Measurements from ENCODE around the gene RRM2.
"Not testable (repeated sequence)": the region's sequence is repeated elsewhere in the genome, so short reads cannot be mapped to it uniquely, and the experiment has no call there.

Gene RRM2

DNA sequence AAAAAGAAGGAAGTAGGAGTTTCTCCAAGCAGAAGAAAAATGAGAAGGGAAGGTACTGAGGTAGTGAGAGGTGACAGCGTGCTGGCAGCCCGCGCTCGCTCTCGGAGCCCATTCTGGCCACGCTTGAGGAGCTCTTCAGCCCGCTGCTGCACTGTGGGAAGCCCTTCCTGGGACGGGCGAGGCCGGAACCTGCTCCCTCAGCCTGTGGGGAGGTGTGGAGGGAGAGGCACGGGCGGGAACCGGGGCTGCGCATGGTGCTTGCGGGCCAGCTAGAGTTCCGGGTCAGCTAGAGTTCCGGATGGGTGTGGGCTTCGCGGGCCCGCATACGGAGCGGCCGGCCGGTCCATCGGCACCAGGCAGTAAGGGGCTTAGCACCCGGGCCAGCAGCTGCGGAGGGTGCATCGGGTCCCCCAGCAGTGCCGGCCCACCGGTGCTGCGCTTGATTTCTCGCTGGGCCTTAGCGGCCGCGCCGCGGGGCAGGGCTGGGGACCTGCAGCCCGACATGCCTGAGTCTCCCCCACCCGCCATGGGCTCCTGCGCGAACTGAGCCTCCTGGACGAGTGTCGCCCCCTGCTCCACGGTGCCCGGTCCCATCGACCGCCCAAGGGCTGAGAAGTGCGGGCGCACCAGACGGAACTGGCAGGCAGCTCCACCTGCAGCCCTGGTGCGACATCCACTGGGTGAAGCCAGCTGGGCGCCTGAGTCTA lies 31.2 kb upstream of the RRM2 start:
- no peak for DNase-seq

DNA sequence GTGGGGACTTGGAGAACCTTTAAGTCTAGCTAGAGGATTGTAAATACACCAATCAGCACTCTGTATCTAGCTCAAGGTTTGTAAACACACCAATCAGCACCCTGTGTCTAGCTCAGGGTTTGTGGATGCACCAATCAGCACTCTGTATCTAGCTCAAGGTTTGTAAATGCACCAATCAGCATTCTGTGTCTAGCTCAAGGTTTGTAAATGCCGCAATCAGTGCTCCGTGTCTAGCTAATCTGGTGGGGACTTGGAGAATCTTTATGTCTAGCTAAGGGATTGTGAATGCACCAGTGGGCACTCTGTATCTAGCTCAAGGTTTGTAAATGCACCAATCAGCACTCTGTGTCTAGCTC lies 30.7 kb upstream of the RRM2 start:
- DNase-seq: not testable (repeated sequence)

DNA sequence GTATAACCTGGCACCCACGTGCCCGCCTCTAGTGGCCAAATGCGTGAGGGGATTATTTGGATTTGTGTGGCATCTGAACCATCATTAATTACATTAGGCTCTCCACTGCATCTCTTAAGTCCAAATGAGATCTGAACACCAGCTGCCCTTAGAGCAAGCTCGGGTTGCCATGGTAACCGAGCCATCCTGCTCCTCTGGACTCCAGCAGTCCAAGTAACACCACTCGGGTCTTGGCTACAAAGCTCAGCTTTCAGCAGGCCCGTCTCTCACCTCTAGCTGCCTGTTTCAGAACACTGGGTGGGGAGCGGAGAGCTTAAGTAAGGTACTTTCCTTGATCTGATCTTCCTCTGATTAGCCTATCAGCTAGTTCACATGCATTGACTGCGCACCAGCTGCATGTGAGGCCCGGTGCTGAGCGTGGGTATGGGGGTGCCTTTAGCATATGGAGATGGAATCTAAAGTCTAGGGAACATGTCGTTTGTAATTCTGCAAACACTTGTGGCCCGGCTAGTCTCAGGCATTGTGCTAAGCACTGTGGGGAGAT lies 28.2 kb upstream of the RRM2 start:
- DNase-seq: no peak

DNA sequence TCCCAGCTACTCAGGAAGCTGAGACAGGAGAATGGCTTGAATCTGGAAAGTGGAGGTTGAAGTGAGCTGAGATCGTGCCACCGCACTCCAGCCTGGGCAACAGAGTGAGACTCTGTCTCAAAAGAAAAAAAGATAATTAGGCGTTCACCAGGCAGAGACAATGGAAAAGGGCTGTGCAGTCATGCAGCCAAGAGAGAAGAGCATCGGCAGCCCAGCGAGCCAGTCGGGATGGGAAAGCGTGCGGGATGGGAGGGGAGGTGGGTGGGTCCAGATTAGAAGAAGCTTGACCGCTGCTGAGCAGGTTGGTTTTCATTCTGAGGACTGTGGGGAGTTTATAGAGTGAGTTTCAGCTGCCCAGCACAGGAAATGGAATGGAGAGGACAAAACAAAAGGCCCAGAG lies 27.4 kb upstream of the RRM2 start:
- no peak for DNase-seq

DNA sequence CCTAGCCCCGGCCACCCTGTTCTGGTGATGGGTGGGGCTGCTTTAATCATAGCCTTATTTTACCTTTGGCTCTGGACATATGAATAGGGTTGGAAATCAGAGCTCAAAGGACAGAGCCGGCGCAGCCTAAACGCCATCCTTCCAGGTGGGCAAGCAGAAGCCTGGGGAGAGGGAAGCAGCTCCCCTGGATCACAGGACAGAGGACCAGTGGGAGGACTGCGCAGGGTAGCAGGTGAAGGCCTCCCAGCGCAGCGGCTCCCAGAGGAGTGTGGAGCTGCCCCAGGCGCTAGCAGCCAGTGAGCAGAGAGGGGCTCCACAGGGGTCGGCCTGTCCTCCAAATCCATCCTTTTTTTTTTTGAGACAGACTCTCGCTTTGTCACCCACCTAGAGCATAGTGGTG lies 25.9 kb upstream of the RRM2 start:
- DNase-seq: no peak

DNA sequence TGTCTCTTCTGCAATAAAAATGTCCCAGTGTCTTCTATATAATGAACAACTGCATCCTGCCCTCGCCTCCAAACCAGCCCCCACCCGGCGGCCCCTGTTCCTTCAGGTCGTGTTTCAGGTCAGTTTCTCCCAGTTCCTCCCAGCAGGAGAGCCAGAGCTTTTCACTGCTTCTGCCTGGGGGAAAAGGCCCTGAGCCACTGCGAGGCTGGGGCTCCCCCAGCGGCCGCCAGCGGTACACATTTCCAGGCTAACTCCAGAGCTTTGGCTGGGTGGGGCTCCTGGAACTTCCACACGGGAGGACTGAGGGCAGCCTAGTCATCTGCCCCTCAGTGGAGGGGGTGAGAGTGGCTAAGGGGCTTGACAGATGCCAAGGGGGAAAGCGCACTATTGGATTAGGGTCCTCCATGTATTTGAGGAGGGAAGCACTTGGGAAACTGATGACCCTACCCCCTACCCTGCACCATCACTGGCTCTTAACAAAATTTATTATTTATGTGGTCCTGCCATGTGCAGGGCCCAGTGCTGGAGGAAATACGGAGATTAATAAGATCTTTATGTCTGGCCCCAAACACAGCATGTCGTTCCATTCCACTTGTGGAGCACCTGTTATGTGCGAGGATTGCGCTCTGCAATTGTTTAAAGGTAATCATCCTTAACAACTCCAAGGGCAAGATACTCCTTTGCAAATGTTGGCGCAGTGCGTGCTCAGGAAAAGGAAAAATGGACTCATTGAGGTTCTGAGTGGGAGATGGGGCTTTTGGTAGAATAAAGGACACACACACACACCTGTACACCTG lies 25.0 kb upstream of the RRM2 start:
- peak; percentile 73 for DNase-seq

DNA sequence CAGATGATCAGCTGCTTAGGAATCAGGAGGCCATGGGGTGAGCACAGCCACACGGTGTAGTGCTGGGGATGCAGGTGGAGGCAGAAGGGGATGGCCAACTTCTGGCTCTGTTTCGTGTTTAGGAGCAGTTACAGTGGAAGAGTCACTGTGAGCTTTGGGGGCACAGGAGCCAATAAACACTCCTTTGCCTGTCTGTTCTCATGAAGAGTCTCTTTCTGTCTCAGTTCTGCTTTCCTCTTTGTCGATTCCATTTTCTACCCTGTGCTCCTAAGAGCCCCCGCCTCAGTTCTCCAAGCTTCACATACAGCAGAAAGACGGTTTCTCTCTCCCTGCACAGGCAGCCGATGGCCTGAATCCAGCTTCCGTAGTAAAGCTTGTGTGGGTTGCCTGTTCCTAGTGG lies 21.0 kb upstream of the RRM2 start:
- DNase-seq: no peak

DNA sequence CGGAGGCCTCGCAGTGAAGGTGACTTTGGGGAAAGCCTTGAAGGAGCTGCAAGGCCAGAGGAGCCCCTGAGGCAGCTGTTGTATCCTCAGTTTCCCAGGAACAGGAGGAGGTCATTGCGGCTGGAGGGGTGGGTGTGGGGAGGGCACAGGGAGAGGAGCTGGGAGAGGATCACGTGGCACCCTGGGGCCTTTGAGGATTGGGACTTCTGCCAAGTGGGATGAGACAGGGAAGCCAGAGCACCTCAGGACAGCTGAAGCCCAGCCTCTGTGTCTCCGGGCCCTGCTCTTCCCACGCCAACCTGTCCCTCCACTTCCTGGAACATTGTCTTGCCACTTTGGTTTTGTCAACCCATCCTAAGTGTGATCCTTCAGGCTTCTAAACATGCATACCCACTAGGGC lies 19.4 kb upstream of the RRM2 start:
- DNase-seq: no peak

DNA sequence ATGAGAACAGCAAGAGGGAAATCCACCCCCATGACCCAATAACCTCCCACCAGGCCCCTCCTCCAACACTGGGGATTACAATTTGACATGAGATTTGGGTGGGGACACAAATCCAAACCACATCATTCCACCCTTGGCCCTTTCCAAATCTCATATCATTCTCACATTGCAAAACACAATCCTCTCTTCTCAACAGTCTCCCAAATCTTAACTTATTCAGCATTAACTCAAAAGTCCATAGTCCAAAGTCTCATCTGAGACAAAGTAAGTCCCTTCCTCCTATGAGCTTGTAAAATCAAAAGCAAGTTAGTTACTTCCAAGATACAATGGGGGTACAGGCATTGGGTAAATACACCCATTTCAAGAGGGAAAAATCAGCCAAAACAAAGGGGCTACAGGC lies 17.6 kb upstream of the RRM2 start:
- DNase-seq: not testable (repeated sequence)

DNA sequence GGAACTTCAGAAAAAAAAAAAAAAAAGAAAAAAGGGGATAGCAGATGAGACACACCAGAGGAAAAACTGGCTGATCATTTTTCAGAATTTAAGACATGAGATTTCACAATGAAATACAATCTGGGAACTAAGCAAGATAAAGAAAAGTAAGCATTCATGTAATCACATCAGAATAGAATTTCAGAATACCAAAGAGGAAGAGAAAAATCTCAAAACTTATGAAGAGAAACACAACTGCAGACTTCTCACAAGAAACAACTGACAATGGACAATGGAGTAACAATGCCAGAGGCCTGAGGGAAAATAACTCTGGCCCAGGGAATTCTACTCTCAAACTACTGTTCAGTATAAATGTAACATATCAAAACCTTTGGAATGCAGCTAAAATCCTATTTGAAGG lies 13.2 kb upstream of the RRM2 start:
- no peak for DNase-seq

DNA sequence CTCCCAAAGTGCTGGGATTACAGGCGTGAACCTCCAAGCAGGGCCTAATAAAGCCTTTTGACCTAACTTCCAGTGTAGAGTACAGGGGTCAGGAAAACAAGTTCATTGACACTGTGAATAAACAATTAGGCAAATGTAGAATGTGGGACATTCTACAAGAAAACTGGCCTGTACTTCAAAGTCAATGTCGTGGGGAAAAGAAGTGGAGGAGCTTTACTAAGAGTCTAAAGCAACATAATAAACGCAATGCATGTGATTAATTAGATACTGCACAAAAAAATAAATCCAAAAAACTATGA lies 3.6 kb upstream of the RRM2 start:
- no peak for DNase-seq

DNA sequence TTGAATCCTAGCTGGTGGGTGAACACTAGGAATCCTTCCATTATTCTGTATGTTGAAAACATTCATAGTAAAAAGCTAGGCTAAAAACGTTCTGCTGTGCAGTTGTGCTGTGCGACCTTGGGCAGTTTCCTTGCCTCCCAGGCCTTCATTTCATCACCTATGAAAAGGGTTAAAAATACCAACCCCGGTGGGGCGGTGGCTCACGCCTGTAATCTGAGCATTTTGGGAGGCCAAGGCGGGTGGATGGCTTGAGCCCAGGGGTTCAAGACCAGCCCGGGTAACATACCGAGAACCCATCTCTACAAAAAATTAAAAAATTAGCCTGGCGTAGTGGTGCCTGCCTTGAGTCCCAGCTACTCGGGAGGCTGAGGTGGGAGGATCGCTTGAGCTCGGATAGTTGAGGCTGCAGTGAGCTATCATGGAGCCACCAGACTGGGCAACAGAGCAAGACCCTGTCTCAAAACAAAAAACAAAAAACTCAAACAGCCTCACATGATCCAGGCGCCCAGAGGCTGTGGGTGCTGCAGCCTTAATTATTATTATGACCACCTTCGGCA lies 2.9 kb upstream of the RRM2 start:
- DNase-seq: no peak

DNA sequence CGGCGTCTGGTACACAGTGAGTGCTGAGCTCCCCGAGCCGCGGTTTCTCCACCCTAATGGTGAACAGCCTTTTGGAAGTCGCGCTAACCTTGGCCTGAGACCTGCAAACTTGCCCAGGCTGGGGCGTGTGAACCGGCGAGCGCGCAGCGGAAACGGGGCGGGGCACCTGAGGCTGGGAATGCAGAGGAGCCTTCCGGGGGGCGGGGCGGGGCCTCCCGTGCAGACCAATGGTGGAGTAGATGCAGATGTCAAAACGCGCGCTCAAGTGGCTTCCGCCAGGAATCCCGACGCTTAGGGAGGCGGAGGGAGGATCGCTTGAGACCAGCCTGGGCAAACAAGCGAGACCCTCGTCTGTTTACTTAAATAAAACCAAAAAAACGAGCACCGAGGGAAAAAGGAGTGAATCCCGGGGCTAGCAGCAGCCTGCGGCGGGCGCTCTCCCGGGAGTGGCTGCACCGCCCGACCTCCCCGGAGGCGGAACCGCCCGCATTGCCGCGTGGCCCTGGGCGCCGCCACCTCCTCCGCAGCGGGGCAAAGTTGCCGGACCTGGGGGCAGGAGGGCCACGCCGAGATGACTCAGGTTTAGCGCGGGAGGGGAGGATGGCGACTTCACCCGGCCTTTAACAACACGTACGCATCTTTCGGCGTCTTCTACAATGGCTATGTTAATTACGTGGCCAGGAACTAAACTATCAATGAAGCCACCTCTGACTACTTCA lies 2.2 kb upstream of the RRM2 start:
- DNase-seq: peak; percentile 92

DNA sequence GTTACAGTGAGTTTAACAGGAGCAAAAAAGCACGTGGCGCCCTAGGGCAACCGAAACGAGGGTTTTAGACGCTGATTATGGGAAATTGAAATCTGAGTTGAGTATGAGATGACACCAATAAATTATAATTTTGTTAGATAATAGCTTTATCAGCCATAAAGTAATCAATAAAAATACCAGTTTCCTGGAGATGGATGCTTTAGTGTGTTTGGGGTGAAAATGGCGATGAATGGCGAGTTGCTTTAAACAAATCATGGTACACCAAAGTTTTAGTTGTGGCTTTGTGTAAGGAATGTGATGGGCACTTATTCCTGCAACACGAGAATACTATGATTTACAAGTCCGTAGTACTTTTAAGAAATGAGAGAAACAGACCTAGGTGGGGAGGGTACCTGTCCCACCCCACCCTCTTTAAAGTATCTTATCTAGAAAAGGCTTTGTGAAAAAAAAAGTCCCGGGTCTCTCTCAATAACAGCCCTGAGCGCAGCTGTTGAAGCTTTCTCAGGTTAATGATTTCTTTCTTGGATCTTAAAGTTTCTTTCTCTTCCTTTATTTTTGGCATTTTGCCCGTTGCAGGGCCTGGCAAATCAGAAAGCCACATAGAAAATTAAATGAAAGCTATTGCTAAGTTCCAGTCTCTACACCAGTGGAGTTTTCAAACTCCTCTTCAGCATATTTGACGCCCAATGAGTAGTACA lies 1.5 kb upstream of the RRM2 start:
- DNase-seq: no peak

DNA sequence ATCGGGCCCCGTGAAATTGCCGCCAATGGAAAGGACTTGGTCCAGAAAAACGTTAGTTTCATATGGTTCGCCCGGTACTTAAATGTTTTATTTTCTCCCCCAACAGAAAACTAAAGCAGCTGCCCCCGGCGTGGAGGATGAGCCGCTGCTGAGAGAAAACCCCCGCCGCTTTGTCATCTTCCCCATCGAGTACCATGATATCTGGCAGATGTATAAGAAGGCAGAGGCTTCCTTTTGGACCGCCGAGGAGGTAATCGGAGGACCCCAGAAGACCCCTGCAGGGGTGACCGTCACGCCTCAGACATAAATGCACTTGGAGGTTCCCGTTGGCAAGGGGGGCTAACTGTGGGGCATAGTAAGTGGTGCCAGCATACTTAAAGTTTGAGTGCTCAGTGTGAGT lies 742 bp downstream of the RRM2 start:
- DNase-seq: no peak

DNA sequence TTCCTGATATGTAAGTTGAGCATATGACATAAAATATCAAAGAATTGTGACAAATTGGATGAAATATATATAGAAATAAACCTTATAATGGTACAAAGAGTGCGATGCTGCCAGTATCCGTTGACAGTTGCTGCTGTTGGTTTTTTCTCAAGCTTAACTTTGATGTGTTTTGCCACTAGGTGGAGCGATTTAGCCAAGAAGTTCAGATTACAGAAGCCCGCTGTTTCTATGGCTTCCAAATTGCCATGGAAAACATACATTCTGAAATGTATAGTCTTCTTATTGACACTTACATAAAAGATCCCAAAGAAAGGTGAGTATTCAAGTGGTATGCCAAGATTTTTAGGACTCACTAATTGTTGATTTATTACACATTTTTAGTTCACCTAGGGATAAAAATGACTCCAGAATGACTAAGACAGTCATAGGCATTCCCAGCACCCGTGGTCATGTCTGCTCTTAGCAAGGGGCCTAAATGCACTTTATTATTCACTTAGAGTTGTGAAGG lies 2.1 kb downstream of the RRM2 start:
- no peak for DNase-seq

DNA sequence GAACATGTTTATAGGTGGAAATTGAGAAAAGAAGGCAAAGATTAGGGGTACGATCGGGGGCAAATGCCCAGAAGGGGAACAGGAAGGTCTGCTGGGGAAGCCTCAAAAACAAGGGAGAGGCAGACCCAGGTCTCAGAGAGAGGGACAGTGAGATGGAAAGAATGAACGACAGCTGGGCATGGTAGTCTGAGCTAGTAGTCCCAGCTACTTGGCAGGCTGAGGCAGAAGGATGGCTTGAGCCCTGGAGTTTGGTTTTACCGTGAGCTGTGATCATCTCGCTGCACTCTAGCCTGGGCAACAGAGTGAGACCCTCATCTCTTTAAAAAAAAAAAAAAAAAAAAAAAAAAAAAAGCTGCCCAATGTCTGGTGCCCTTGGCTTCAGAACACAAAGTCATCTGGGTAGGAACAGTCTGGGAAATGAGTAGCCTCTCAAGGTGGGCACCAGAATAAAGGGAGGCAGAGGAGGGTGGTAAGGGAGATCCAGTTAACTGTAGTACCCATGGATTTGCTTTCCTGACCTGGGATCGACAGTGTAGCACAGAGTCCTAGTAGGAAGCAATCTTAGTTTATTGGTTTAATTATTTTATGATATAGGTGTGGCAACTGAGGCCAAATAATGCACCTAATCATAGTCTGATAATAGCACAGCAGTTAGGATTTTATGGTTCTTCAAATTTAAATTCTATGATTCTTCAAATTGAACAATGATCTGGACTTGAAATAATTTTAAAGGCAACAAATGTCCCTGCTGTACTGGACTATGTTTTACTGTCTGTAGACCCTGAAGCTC lies 3.5 kb downstream of the RRM2 start:
- no peak for DNase-seq

DNA sequence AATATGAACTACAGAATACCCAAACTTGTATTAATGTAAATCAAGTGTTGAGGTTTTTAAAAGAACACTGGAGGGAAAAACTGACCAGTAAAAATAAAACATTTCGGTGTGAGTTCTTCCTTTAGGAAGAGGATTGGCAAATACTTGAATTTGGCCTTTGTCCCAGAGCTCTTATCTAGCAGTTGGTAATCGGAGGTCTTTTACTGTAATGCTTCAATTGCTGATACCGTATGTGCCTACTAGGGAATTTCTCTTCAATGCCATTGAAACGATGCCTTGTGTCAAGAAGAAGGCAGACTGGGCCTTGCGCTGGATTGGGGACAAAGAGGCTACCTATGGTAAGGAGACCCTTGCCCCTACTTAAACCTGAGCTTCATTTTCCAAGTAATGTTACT lies 4.1 kb downstream of the RRM2 start:
- no peak for DNase-seq

DNA sequence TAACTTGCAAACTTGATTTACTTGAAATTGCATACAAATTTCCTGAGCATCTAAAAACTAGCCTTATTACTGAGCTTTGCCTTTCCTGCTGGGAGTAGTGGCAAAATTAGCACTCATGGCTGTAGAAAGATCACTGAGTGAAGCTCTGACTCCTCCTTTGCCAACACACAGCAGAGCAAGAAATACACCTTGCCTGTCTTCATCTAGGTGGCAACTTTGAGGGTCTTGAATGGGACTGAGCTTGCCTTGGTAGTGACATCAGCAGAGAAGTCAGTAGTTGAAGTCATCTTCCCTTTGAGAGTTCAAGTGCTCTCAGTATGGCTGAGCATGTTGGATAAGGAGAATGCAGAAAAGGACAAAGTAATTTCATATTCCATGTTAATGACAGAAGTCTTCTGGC lies 5.9 kb downstream of the RRM2 start:
- no peak for DNase-seq

DNA sequence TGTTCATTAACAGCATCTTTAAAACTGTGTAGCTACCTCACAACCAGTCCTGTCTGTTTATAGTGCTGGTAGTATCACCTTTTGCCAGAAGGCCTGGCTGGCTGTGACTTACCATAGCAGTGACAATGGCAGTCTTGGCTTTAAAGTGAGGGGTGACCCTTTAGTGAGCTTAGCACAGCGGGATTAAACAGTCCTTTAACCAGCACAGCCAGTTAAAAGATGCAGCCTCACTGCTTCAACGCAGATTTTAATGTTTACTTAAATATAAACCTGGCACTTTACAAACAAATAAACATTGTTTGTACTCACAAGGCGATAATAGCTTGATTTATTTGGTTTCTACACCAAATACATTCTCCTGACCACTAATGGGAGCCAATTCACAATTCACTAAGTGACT lies 7.0 kb downstream of the RRM2 start:
- no peak for DNase-seq

DNA sequence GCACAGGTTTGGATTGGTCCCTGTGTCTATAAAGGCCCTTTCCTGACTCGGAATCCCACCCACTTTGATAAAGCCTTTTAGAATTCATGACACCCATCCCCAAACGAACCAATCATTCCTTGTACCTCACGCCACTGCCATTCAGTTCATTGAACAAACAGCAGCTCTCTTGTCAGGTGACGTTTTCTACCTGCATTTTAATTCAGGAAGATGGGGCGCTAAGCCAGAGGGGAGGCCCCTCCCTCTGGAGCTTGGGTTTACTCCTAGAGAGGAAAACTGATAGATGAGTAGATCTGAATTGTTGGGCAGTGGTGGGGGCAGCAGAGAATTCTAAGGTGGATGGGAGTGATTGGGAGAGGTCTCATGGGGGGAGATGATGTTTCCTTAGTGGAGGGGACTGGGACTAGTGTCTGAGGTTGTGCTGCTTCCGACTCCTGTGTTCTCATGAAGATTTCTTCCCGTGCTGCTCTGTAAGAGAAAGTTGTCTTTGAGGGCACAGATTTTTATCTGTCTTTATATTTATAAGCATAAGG lies 9.6 kb downstream of the RRM2 start:
- DNase-seq: no peak

DNA sequence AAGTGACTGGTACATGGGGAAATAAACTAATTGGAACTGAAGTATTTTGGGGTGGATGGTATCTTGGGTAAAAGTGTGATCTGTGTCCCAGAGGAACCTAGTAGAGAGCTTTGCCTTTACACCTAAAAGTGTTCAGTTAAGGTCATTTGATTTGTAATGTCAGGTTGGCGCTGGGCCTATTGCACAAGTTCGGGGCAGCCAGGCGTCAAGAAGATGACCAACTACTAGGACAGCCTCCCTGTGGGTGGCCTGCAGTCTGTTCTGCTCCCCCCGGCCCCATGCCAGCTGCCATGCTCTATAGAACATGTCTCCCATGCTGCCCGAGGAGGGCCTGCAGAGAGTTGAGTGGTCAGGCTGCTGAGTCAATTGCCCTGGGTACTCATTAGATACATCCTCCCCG lies 10.1 kb downstream of the RRM2 start:
- no peak for DNase-seq

Measured in femur (tissue), 1 donor.